GM12891 (cell line): ENCODE measurements around the gene RNF125.

ENCODE experiments used
- PAX5 ChIP-seq: IDR thresholded peaks from 2 replicates; pipeline ENCODE4 v1.6.1; 2011; ENCODE audit warnings: low read length, moderate library complexity, mild to moderate bottlenecking; ENCODE audit not compliant: insufficient read depth, severe bottlenecking
- POLR2A ChIP-seq: IDR thresholded peaks from 2 replicates; pipeline ENCODE4 v1.6.1; 2011; ENCODE audit warnings: low read depth, low read length, control low read depth
- POLR2AphosphoS5 ChIP-seq: IDR thresholded peaks from 2 replicates; pipeline ENCODE4 v1.6.1; 2011; ENCODE audit warnings: low read depth, low read length, control low read depth
- POU2F2 ChIP-seq: IDR thresholded peaks from 2 replicates; pipeline ENCODE4 v1.6.1; 2011; ENCODE audit warnings: low read depth, mild to moderate bottlenecking, control low read depth, low read length, moderate library complexity
- SPI1 ChIP-seq: IDR thresholded peaks from 2 replicates; pipeline ENCODE4 v1.6.1; 2011; ENCODE audit warnings: low read depth, low read length, control low read depth
- TAF1 ChIP-seq: IDR thresholded peaks from 2 replicates; pipeline ENCODE4 v1.6.1; 2011; ENCODE audit warnings: low read depth, low read length, control low read depth

GRCh38 chr18:32067375-32068167, 48.9 kb downstream of the RNF125 start:
- no peak for TF ChIP-seq POLR2AphosphoS5
- no peak for TF ChIP-seq POLR2A
- TF ChIP-seq PAX5 = no peak
- no peak for TF ChIP-seq TAF1
- TF ChIP-seq SPI1 = no peak
- no peak for TF ChIP-seq POU2F2
